Nephron progenitor cell (in vitro differentiated cells): ENCODE measurements around the gene ZMPSTE24.

ENCODE experiments used
- DNase-seq: peaks from one replicate; pipeline ENCODE4 v3.0.0; 2021
- H3K27ac Mint-ChIP-seq: 2 replicates; pipeline ENCODE4 v1.8.0; 2021; ENCODE audit warnings: mild to moderate bottlenecking, moderate library complexity, mixed read lengths
- H3K27me3 Mint-ChIP-seq: 2 replicates; pipeline ENCODE4 v1.8.0; 2021; ENCODE audit warnings: mild to moderate bottlenecking, low read depth, mixed read lengths; ENCODE audit not compliant: poor library complexity
- H3K36me3 Mint-ChIP-seq: 2 replicates; pipeline ENCODE4 v1.8.0; 2021; ENCODE audit warnings: low read depth, mixed read lengths
- H3K4me1 Mint-ChIP-seq: 2 replicates; pipeline ENCODE4 v1.8.0; 2021; ENCODE audit warnings: mixed read lengths
- H3K4me3 Mint-ChIP-seq: 2 replicates; pipeline ENCODE4 v1.8.0; 2021; ENCODE audit warnings: mild to moderate bottlenecking, moderate library complexity, mixed read lengths
- H3K9me3 Mint-ChIP-seq: 2 replicates; pipeline ENCODE4 v1.8.0; 2021; ENCODE audit warnings: mild to moderate bottlenecking, moderate library complexity, mixed read lengths
- TF ChIP-seq, protein P1 (sequence below): fragments of 200-600 bp; sonication (generic); IDR thresholded peaks from 2 replicates; pipeline ENCODE4 v1.5.0; 2021; ENCODE audit warnings: antibody characterized with exemption

Gene ZMPSTE24

GRCh38 chr1:40302475-40302874 is 44.4 kb downstream of the ZMPSTE24 start:
- Mint-ChIP-seq H3K4me3 (no peak overlapping the region), H3K27me3 (peaks cover 4% of the 10 kb centered on the region), H3K4me1 (no peaks in the 10 kb centered on the region), H3K9me3 (no peaks in the 10 kb centered on the region), H3K27ac (no peak overlapping the region), H3K36me3 (peaks cover 7% of the 10 kb centered on the region)
- TF ChIP-seq, protein P1, sequence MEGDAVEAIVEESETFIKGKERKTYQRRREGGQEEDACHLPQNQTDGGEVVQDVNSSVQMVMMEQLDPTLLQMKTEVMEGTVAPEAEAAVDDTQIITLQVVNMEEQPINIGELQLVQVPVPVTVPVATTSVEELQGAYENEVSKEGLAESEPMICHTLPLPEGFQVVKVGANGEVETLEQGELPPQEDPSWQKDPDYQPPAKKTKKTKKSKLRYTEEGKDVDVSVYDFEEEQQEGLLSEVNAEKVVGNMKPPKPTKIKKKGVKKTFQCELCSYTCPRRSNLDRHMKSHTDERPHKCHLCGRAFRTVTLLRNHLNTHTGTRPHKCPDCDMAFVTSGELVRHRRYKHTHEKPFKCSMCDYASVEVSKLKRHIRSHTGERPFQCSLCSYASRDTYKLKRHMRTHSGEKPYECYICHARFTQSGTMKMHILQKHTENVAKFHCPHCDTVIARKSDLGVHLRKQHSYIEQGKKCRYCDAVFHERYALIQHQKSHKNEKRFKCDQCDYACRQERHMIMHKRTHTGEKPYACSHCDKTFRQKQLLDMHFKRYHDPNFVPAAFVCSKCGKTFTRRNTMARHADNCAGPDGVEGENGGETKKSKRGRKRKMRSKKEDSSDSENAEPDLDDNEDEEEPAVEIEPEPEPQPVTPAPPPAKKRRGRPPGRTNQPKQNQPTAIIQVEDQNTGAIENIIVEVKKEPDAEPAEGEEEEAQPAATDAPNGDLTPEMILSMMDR: no peak
- no peak for DNase-seq

DNA sequence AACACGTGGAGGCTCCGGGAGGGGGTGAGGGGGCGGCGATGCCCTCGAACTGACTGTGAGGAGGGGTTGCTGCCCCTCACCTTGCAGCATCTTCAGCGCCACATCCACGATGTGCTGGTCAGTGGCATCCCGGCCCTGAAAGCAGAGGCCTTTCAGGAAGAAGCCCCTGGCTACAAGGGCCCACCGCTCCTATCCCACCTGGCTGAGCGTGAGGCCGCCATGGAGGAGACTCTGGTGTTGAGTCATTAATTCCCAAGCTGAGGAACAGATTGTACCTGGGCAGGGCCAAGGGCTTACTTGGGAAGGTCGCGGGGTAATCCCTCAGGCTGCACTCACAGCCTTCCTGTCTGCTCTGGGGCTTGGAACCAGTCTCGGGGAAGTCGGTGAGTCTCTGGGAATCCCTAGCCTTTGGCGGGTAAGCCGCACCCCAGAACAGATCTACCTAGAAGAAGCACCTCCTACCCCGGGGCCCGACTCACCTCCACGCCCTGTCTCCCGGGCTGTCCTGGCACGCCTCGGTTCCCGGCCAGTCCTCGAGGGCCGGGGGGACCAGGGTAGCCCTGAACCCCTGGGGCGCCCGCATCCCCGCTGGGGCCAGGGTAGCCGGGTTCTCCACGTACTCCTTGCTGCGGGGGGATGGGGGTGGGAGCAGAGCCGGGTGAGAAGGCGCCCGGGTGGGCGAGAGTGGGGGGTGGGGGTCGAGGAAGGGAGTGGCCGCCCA is 45.2 kb downstream of the ZMPSTE24 start:
- TF ChIP-seq, protein P1: no peak
- Mint-ChIP-seq H3K27me3 (peaks cover 4% of the 10 kb centered on the region), H3K9me3 (no peaks in the 10 kb centered on the region), H3K4me3 (no peak overlapping the region), H3K36me3 (peaks cover 7% of the 10 kb centered on the region), H3K4me1 (no peaks in the 10 kb centered on the region), H3K27ac (no peak overlapping the region)
- no peak for DNase-seq

GRCh38 chr1:40303790-40304189 is 45.8 kb downstream of the ZMPSTE24 start:
- DNase-seq: no peak

GRCh38 chr1:40305451-40305850 is 47.4 kb downstream of the ZMPSTE24 start:
- Mint-ChIP-seq H3K4me1 (no peaks in the 10 kb centered on the region), H3K27ac (no peak overlapping the region), H3K4me3 (no peak overlapping the region), H3K27me3 (peaks cover 4% of the 10 kb centered on the region), H3K36me3 (peaks cover 7% of the 10 kb centered on the region), H3K9me3 (no peaks in the 10 kb centered on the region)
- no peak for DNase-seq
- TF ChIP-seq, protein P1: no peak

More at GRCh38 chr1:40303790-40304189, 45.8 kb downstream of the ZMPSTE24 start:
- H3K27me3 Mint-ChIP-seq: peaks cover 4% of the 10 kb centered on the region
- no peak overlapping the region for H3K4me3 Mint-ChIP-seq
- TF ChIP-seq, protein P1: no peak
- peaks cover 7% of the 10 kb centered on the region for H3K36me3 Mint-ChIP-seq
- no peaks in the 10 kb centered on the region for H3K9me3 Mint-ChIP-seq
- H3K4me1 Mint-ChIP-seq: no peaks in the 10 kb centered on the region
- no peak overlapping the region for H3K27ac Mint-ChIP-seq

- Mint-ChIP-seq H3K27ac (no peak overlapping the region), H3K4me1 (no peaks in the 10 kb centered on the region), H3K27me3 (peaks cover 4% of the 10 kb centered on the region), H3K9me3 (no peaks in the 10 kb centered on the region), H3K4me3 (no peak overlapping the region), H3K36me3 (peaks cover 7% of the 10 kb centered on the region)
- no peak for DNase-seq
- TF ChIP-seq, protein P1: no peak
Measured at GRCh38 chr1:40305871-40306270, 47.8 kb downstream of the ZMPSTE24 start.

DNA sequence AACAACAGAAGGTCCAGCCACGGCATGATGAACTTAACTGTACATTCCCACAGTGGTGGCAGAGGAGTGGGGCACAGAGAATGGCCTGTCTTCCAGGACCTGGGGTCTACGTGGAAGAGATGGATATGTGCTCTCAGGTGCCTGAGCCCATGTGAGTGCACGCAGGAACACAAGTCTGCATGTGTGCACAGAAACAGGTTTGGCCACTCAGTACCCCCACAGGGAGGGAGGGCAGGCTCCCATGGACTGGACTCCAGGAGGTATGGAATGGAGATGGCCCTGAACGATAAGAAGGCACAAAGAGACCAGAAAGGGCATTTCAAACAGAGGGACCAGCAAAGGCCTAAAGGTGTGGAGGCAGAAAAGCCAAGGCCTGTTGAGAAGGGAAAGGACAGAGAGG is 48.3 kb downstream of the ZMPSTE24 start:
- H3K9me3 Mint-ChIP-seq: no peaks in the 10 kb centered on the region
- H3K4me1 Mint-ChIP-seq: no peaks in the 10 kb centered on the region

More for the DNA sequence above, 48.3 kb downstream of the ZMPSTE24 start:
- DNase-seq: no peak
- H3K27ac Mint-ChIP-seq: no peak overlapping the region
- H3K4me3 Mint-ChIP-seq: no peak overlapping the region
- H3K27me3 Mint-ChIP-seq: peaks cover 4% of the 10 kb centered on the region
- peaks cover 7% of the 10 kb centered on the region for H3K36me3 Mint-ChIP-seq
- TF ChIP-seq, protein P1: no peak
